ENCODE data around the gene HOXA2.

The HOXA2 gene

GRCh38 chr7:27104341-27105058 lies 2.0 kb upstream of the HOXA2 start:
- H3K9ac ChIP-seq (ENCODE audit: low read length): no peak overlapping the region
- H2AFZ ChIP-seq (ENCODE audit: low read depth, low read length, severe bottlenecking): no peak overlapping the region
- H3K9me2 ChIP-seq (replicated peaks; ENCODE audit: insufficient read depth, low read length): no peaks in the 10 kb centered on the region
- no peaks in the 10 kb centered on the region for H3K9me3 ChIP-seq (ENCODE audit: insufficient read depth, low read length)
- H3K27me3 ChIP-seq (ENCODE audit: low read length): no peaks in the 10 kb centered on the region
- no peaks in the 10 kb centered on the region for H4K20me1 ChIP-seq (ENCODE audit: low read depth, low read length)
- no peaks in the 10 kb centered on the region for H3K79me2 ChIP-seq (ENCODE audit: insufficient read depth, low read length)
- no peak overlapping the region for H3K4me3 ChIP-seq (ENCODE audit: insufficient read depth, low read length, poor library complexity, severe bottlenecking)
- no peak overlapping the region for H3K4me2 ChIP-seq (ENCODE audit: low read depth, low read length, poor library complexity, severe bottlenecking)
- H3F3A ChIP-seq (ENCODE audit: insufficient read depth): peaks cover 10% of the 10 kb centered on the region; the same call in 1 of the 2 replicates
- TF ChIP-seq EZH2phosphoT487 (conservative IDR thresholded peaks at IDR 0.05; ENCODE audit: low read length) (no peak), CTCF (IDR thresholded peaks at IDR 0.05; ENCODE audit: insufficient read depth, low read length, poor library complexity, severe bottlenecking) (no peak)
- H3K36me3 ChIP-seq (ENCODE audit: low read length): no peaks in the 10 kb centered on the region
- no peak overlapping the region for H3K27ac ChIP-seq (ENCODE audit: low read depth, low read length)

GRCh38 chr7:27103489-27104226 lies 1.2 kb upstream of the HOXA2 start:
- no peaks in the 10 kb centered on the region for H3K9me2 ChIP-seq (replicated peaks; ENCODE audit: insufficient read depth, low read length)
- no peaks in the 10 kb centered on the region for H4K20me1 ChIP-seq (ENCODE audit: low read depth, low read length)
- H3K9ac ChIP-seq (ENCODE audit: low read length): no peak overlapping the region
- H3F3A ChIP-seq (ENCODE audit: insufficient read depth): peaks cover 13% of the 10 kb centered on the region; the same call in 1 of the 2 replicates
- H3K9me3 ChIP-seq (ENCODE audit: insufficient read depth, low read length): no peaks in the 10 kb centered on the region
- no peak overlapping the region for H3K4me3 ChIP-seq (ENCODE audit: insufficient read depth, low read length, poor library complexity, severe bottlenecking)
- no peaks in the 10 kb centered on the region for H3K27me3 ChIP-seq (ENCODE audit: low read length)
- no peak overlapping the region for H3K27ac ChIP-seq (ENCODE audit: low read depth, low read length)
- no peak overlapping the region for H2AFZ ChIP-seq (ENCODE audit: low read depth, low read length, severe bottlenecking)
- TF ChIP-seq CTCF (IDR thresholded peaks at IDR 0.05; ENCODE audit: insufficient read depth, low read length, poor library complexity, severe bottlenecking): no peak
- TF ChIP-seq EZH2phosphoT487 (conservative IDR thresholded peaks at IDR 0.05; ENCODE audit: low read length): no peak
- H3K4me2 ChIP-seq (ENCODE audit: low read depth, low read length, poor library complexity, severe bottlenecking): no peak overlapping the region
- H3K79me2 ChIP-seq (ENCODE audit: insufficient read depth, low read length): no peaks in the 10 kb centered on the region
- H3K36me3 ChIP-seq (ENCODE audit: low read length): no peaks in the 10 kb centered on the region

- no peak overlapping the region for H2AFZ ChIP-seq (ENCODE audit: low read depth, low read length, severe bottlenecking)
Measured at GRCh38 chr7:27101957-27102580, 414 bp downstream of the HOXA2 start.

More at GRCh38 chr7:27101957-27102580, 414 bp downstream of the HOXA2 start:
- H3K9me3 ChIP-seq (ENCODE audit: insufficient read depth, low read length): no peaks in the 10 kb centered on the region
- no peaks in the 10 kb centered on the region for H3K9me2 ChIP-seq (replicated peaks; ENCODE audit: insufficient read depth, low read length)
- H3K9ac ChIP-seq (ENCODE audit: low read length): no peak overlapping the region
- no peak overlapping the region for H3K27ac ChIP-seq (ENCODE audit: low read depth, low read length)
- peaks cover 9% of the 10 kb centered on the region for H3K79me2 ChIP-seq (ENCODE audit: insufficient read depth, low read length)
- no peak for TF ChIP-seq EZH2phosphoT487 (conservative IDR thresholded peaks at IDR 0.05; ENCODE audit: low read length)
- TF ChIP-seq CTCF (IDR thresholded peaks at IDR 0.05; ENCODE audit: insufficient read depth, low read length, poor library complexity, severe bottlenecking): no peak
- no peak overlapping the region for H3K4me2 ChIP-seq (ENCODE audit: low read depth, low read length, poor library complexity, severe bottlenecking)
- no peak overlapping the region for H3K4me3 ChIP-seq (ENCODE audit: insufficient read depth, low read length, poor library complexity, severe bottlenecking)
- no peaks in the 10 kb centered on the region for H3K27me3 ChIP-seq (ENCODE audit: low read length)
- no peaks in the 10 kb centered on the region for H4K20me1 ChIP-seq (ENCODE audit: low read depth, low read length)
- H3F3A ChIP-seq (ENCODE audit: insufficient read depth): peaks cover 17% of the 10 kb centered on the region; the same call in 1 of the 2 replicates
- no peaks in the 10 kb centered on the region for H3K36me3 ChIP-seq (ENCODE audit: low read length)

Data from SU-DHL-6 (cell line).